ENCODE results near the gene CSMD2. TPM values are rescaled to one million over a fixed set of nuclear protein-coding genes. Genes with fewer than 3 reads are reported as not detected.

Gene CSMD2
- total and polyA plus RNA-seq, 2 of the 4 experiments (the other 2 are of a cell fraction) = under 0.01 to 0.36 TPM

DNA sequence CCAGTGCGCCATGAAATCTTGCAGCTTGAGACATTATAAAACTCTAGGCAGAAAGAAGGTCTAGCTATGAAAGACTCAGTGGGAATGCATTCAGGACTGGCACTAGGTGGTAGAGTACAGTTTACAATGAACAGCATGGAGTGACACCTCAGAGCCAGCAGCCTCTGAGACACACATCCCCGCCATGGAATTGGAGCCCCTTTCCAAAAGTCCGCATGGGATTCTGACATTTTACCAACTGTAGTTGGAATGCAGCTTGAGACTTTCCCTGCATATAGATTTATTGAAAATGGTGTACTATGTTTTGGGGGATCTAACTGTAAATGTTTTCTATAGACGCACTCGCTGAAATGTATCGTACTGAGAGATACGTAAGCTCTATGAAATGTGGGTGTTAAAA, 576.3 kb downstream of the CSMD2 start:
- H3K56ac ChIP-seq (ENCODE audit: extremely low read depth, insufficient read depth, low read length) = no peak overlapping the region
- H3K4me3 ChIP-seq (ENCODE audit: insufficient read depth, low read depth, low read length) = no peak overlapping the region
- no peak overlapping the region for H2BK20ac ChIP-seq (ENCODE audit: low read depth, low read length)
- H3K9me3 ChIP-seq (ENCODE audit: control insufficient read depth, insufficient read depth, low read length) = no peaks in the 10 kb centered on the region
- no peak overlapping the region for H3K9ac ChIP-seq (ENCODE audit: low read depth, low read length)
- CTCF ChIA-PET = interaction anchor here (1.2 kb wide), 1 partner anchor 18 kb away, joined by 3 read pairs; no protein-coding TSS in a partner anchor
- H2BK15ac ChIP-seq (ENCODE audit: low read depth, low read length) = no peak overlapping the region
- H2AK5ac ChIP-seq (ENCODE audit: low read depth, low read length) = no peak overlapping the region
- WGBS, 2 experiments (ENCODE audit: extremely low coverage in 2 of 2, insufficient read length in 1 of 2) = 100% methylated on average over 2 of the region's 7 CpGs; no CpG with 5 or more reads in 1 of the 2 experiments
- DNase-seq (no peak), ATAC-seq (ENCODE audit: low read depth) (no peak)
- no peak overlapping the region for H3K27ac ChIP-seq (ENCODE audit: insufficient read depth, low read length)
- no peaks in the 10 kb centered on the region for H3K4me1 ChIP-seq (ENCODE audit: control insufficient read depth, insufficient read depth, low read length)
- no TSS peak for BruUV-seq (replicated peaks)
- intact Hi-C loops (cut with micrococcal nuclease) (no loop called here), in situ Hi-C loops (cut with MboI; ENCODE audit: low sequenced_read_pairs) (no loop called here), dilution Hi-C loops (cut with HindIII; ENCODE audit: low sequenced_read_pairs, unreplicated experiment) (no loop called here)
- H3K23ac ChIP-seq (ENCODE audit: low read depth, low read length) = no peak overlapping the region
- no peak overlapping the region for H2AFZ ChIP-seq (replicated peaks; ENCODE audit: low read length, poor library complexity)
- no peaks in the 10 kb centered on the region for H3K9me1 ChIP-seq (ENCODE audit: insufficient read depth, low read length)
- H3K18ac ChIP-seq (ENCODE audit: low read depth, low read length) = no peak overlapping the region
- H3K4ac ChIP-seq (ENCODE audit: low read depth, low read length) = no peak overlapping the region
- no peak overlapping the region for H4K91ac ChIP-seq (ENCODE audit: insufficient read depth, low read depth, low read length)
- H3K79me1 ChIP-seq (ENCODE audit: low read depth in 1 of 2, low read length in 2 of 2) = no peaks in the 10 kb centered on the region
- H2BK5ac ChIP-seq (ENCODE audit: low read depth, low read length, poor library complexity, severe bottlenecking) = no peak overlapping the region
- H3K36me3 ChIP-seq (ENCODE audit: control insufficient read depth, insufficient read depth, low read length) = no peaks in the 10 kb centered on the region
- H3K27me3 ChIP-seq (ENCODE audit: control insufficient read depth, insufficient read depth, low read length) = no peaks in the 10 kb centered on the region
- no peaks in the 10 kb centered on the region for H4K20me1 ChIP-seq (ENCODE audit: insufficient read depth, low read length)
- H4K8ac ChIP-seq (ENCODE audit: low read depth in 2 of 2, low read length in 2 of 2) = no peak overlapping the region
- H3K14ac ChIP-seq (replicated peaks; ENCODE audit: low read depth, low read length) = no peak overlapping the region
- H2AK9ac ChIP-seq (replicated peaks; ENCODE audit: low read depth, low read length, poor library complexity) = no peak overlapping the region
- TF ChIP-seq RFX5 (IDR thresholded peaks at IDR 0.05; ENCODE audit: low read depth, low read length) = no peak
- TF ChIP-seq CHD1 (IDR thresholded peaks at IDR 0.05; ENCODE audit: low read depth, low read length) = no peak
- TF ChIP-seq BHLHE40 (IDR thresholded peaks at IDR 0.05; ENCODE audit: low read depth, low read length) = no peak
- no peak for TF ChIP-seq RAD21 (IDR thresholded peaks at IDR 0.05; ENCODE audit: low read length)
- H2BK120ac ChIP-seq (ENCODE audit: low read depth, low read length) = no peak overlapping the region
- H3K4me2 ChIP-seq (ENCODE audit: low read depth, low read length) = no peak overlapping the region
- POLR2A ChIA-PET (ENCODE audit: unreplicated experiment) = no interaction called here
- no peak overlapping the region for H4K5ac ChIP-seq (ENCODE audit: low read depth, low read length)
